ENCODE measurements around the gene SUPT3H. TPM values are rescaled to one million over a fixed set of nuclear protein-coding genes. Genes with fewer than 3 reads are reported as not detected.

The SUPT3H gene
- total RNA-seq, 2 donors from 2014 or later = 2.5 to 4.5 TPM

- Histone ChIP-seq H3K4me1 (no peaks in the 10 kb centered on the region), H3K27me3 (no peaks in the 10 kb centered on the region), H3K27ac (no peak overlapping the region), H3K4me3 (no peak overlapping the region), H3K9me3 (no peaks in the 10 kb centered on the region), H3K36me3 (no peaks in the 10 kb centered on the region)
- TF ChIP-seq, protein P1, sequence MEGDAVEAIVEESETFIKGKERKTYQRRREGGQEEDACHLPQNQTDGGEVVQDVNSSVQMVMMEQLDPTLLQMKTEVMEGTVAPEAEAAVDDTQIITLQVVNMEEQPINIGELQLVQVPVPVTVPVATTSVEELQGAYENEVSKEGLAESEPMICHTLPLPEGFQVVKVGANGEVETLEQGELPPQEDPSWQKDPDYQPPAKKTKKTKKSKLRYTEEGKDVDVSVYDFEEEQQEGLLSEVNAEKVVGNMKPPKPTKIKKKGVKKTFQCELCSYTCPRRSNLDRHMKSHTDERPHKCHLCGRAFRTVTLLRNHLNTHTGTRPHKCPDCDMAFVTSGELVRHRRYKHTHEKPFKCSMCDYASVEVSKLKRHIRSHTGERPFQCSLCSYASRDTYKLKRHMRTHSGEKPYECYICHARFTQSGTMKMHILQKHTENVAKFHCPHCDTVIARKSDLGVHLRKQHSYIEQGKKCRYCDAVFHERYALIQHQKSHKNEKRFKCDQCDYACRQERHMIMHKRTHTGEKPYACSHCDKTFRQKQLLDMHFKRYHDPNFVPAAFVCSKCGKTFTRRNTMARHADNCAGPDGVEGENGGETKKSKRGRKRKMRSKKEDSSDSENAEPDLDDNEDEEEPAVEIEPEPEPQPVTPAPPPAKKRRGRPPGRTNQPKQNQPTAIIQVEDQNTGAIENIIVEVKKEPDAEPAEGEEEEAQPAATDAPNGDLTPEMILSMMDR (IDR thresholded peaks at IDR 0.05) = no peak
- DNase-seq (ENCODE audit: low spot score) = no peak
Measured at GRCh38 chr6:44797746-44798145, 580.0 kb downstream of the SUPT3H start.

GRCh38 chr6:44795326-44795725 is 582.4 kb downstream of the SUPT3H start:
- Histone ChIP-seq H3K9me3 (no peaks in the 10 kb centered on the region), H3K27me3 (no peaks in the 10 kb centered on the region), H3K36me3 (no peaks in the 10 kb centered on the region), H3K4me3 (no peak overlapping the region), H3K4me1 (no peaks in the 10 kb centered on the region), H3K27ac (no peak overlapping the region)
- DNase-seq (ENCODE audit: low spot score) = no peak
- TF ChIP-seq, protein P1 (IDR thresholded peaks at IDR 0.05) = no peak

DNA sequence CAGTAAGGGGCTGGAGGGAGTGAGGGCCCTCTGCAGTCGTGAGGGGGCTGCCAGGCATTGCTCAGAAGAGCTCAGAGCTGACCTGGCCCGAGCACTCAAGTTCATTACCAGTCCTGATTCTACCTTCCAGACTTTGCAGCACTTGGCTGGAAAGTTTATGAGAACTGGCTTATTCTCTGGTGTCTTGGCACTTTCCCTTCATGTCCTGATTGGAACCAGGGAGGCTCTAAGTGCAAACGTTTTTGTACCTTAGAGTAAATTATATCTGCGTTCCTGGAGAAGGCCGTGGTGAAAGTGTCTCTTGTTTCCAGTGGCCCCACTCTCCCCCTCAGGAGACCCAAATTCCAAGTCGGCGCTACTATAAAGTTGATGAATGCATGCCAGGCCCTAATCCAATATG is 587.9 kb downstream of the SUPT3H start:
- Histone ChIP-seq H3K27ac (no peak overlapping the region), H3K4me3 (no peak overlapping the region), H3K4me1 (no peaks in the 10 kb centered on the region), H3K27me3 (no peaks in the 10 kb centered on the region), H3K36me3 (no peaks in the 10 kb centered on the region), H3K9me3 (peaks cover 0 to 10% of the 10 kb centered on the region in 2 donors)
- TF ChIP-seq, protein P1 (IDR thresholded peaks at IDR 0.05) = no peak
- no peak for DNase-seq (ENCODE audit: low spot score)

GRCh38 chr6:44789061-44789460 is 588.7 kb downstream of the SUPT3H start:
- no peaks in the 10 kb centered on the region for H3K4me1 ChIP-seq
- no peak for DNase-seq (ENCODE audit: low spot score)
- peaks cover 0 to 18% of the 10 kb centered on the region in 2 donors for H3K9me3 ChIP-seq
- no peak overlapping the region for H3K4me3 ChIP-seq
- no peaks in the 10 kb centered on the region for H3K27me3 ChIP-seq
- TF ChIP-seq, protein P1 (IDR thresholded peaks at IDR 0.05) = no peak
- no peaks in the 10 kb centered on the region for H3K36me3 ChIP-seq
- no peak overlapping the region for H3K27ac ChIP-seq

DNA sequence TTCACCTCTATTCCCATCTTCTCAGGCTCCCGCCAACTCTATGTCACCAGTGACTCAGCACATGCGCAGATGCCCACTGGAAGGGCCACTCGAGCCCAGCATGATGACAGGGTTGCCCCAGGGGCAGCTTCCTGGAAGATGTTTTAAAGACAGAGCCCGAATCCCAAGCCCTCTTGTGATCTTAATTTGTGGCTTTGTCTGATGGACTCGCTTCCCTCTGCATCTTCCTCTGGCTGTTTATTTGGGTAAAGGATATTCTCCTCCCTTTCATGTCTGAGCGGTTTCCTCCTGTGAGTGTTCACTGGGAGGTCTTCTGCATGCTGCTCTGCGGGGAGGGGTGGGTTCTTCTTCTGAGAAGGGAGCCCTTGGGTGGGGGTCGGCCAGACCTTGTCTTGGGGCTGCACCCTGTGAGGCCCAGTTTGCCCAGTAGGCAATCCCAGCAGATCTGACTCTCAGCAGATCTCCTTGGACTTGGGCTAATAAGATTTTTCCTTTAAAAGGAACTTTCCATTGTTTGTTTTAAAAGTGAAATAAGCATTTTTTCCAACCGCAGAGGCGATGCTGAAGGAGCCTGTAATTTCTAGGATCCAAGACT is 589.2 kb downstream of the SUPT3H start:
- H3K27ac ChIP-seq = no peak overlapping the region
- no peak overlapping the region for H3K4me3 ChIP-seq
- TF ChIP-seq, protein P1 (IDR thresholded peaks at IDR 0.05) = no peak
- no peaks in the 10 kb centered on the region for H3K36me3 ChIP-seq
- no peak for DNase-seq (ENCODE audit: low spot score)
- no peaks in the 10 kb centered on the region for H3K4me1 ChIP-seq
- H3K9me3 ChIP-seq = peaks cover 0 to 19% of the 10 kb centered on the region in 2 donors
- H3K27me3 ChIP-seq = no peaks in the 10 kb centered on the region

DNA sequence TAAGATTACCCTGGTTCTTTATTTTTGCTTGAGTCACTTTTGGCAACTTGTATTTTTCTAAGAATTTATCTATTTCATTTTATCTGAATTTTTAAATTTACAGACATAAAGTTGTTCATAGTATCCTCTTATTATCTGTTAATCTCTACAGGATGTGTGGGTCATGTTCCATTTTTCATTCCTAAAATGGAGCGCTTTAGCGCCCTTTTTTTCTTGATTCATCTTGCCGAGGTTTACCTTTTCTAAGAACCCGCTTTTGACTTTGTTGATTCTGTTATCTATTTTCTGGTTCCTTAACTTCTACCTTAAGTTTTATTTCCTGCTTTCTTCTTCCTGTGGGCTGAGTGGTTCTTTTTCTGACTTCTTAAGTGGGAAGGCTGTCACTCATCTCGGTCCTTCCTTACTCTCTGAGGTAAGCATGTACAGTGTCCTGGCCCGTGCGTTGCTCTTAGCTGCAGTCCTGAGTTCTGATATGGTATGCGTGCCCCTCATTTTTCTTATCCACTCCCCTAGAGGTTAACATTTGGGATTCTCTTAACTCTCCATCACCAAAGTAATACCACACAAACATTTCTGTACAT is 590.4 kb downstream of the SUPT3H start:
- no peak overlapping the region for H3K4me3 ChIP-seq
- no peak overlapping the region for H3K27ac ChIP-seq
- H3K9me3 ChIP-seq = peaks cover 0 to 19% of the 10 kb centered on the region in 2 donors
- TF ChIP-seq, protein P1 (IDR thresholded peaks at IDR 0.05) = no peak
- H3K27me3 ChIP-seq = no peaks in the 10 kb centered on the region
- H3K36me3 ChIP-seq = no peaks in the 10 kb centered on the region
- H3K4me1 ChIP-seq = no peaks in the 10 kb centered on the region
- DNase-seq (ENCODE audit: low spot score) = no peak

Measured in right atrium auricular region (tissue), 2 donors.